Measurements from ENCODE around the gene TMEM214. TPM values are rescaled to one million over a fixed set of nuclear protein-coding genes. Genes with fewer than 3 reads are reported as not detected.
"Not testable (repeated sequence)": the region's sequence is repeated elsewhere in the genome, so short reads cannot be mapped to it uniquely, and the experiment has no call there.

TMEM214 gene
- total RNA-seq, 1 donor from 2014 or later, result 83.9 TPM

DNA sequence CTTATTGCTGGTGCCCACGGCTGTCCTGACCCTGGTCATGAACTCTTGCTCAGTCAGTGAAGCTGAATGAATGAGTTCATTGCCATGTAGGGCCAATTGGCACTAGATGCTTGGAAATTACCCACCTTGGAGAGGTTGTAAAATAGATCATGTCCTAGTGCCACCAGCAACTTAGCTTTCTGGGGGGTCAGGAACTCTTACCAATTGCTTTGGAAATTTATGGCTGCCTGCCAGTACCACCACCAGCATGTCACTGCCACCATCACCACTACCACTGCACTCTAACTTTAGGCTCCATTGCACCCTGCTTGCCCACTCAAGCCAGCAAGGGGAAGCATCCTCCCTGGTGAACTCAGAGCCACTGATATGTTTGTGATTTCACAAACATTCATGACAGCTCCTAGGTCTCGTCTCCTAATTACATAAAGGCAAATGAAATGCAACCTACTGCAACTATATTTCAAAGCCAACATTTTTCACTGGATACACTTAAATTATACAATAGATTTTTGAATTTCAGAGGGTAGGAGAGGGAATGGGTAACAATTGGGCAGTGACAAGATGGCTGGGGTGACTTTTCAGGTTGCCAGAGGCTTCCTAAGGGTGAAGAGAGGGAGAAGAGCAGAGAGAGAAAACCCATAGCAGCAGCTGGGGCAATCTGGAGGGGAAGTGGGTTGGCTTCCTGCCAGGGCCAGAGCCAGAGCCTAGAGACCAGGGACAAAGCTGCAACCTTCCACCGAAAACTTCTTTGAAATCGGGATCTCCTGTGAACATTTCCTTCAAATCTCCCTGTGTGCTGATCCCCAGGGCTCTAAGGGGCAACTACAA is 42.2 kb downstream of the TMEM214 start:
- Mint-ChIP-seq H3K27me3 (peaks cover 21% of the 10 kb centered on the region), H3K27ac (no peak overlapping the region), H3K4me1 (ENCODE audit: unreplicated experiment) (peaks cover 50% of the 10 kb centered on the region), H3K4me3 (peak overlapping the region; percentile 68), H3K36me3 (peaks cover 5% of the 10 kb centered on the region), H3K9me3 (no peaks in the 10 kb centered on the region)
- TF ChIP-seq, protein P1, sequence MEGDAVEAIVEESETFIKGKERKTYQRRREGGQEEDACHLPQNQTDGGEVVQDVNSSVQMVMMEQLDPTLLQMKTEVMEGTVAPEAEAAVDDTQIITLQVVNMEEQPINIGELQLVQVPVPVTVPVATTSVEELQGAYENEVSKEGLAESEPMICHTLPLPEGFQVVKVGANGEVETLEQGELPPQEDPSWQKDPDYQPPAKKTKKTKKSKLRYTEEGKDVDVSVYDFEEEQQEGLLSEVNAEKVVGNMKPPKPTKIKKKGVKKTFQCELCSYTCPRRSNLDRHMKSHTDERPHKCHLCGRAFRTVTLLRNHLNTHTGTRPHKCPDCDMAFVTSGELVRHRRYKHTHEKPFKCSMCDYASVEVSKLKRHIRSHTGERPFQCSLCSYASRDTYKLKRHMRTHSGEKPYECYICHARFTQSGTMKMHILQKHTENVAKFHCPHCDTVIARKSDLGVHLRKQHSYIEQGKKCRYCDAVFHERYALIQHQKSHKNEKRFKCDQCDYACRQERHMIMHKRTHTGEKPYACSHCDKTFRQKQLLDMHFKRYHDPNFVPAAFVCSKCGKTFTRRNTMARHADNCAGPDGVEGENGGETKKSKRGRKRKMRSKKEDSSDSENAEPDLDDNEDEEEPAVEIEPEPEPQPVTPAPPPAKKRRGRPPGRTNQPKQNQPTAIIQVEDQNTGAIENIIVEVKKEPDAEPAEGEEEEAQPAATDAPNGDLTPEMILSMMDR (conservative IDR thresholded peaks at IDR 0.05), result no peak
- no peak for DNase-seq (ENCODE audit: extremely low spot score, unreplicated experiment)

DNA sequence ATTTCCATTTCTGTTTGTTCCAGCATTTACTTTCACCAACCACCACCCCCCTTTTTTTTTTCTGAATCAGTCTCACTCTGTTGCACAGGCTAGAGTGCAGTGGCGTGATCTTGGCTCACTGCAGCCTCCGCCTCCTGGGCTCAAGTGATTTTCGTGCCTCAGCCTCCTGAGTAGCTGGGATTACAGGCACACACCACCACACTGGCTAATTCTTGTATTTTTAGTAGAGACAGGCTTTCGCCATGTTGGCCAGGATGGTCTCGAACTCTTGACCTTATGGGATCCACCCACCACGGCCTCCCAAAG is 42.8 kb downstream of the TMEM214 start:
- H3K9me3 Mint-ChIP-seq; H3K27ac Mint-ChIP-seq; H3K36me3 Mint-ChIP-seq; H3K4me3 Mint-ChIP-seq; DNase-seq (ENCODE audit: extremely low spot score, unreplicated experiment): not testable (repeated sequence)
- Mint-ChIP-seq H3K4me1 (ENCODE audit: unreplicated experiment) (peaks cover 52% of the 10 kb centered on the region), H3K27me3 (peaks cover 21% of the 10 kb centered on the region)

DNA sequence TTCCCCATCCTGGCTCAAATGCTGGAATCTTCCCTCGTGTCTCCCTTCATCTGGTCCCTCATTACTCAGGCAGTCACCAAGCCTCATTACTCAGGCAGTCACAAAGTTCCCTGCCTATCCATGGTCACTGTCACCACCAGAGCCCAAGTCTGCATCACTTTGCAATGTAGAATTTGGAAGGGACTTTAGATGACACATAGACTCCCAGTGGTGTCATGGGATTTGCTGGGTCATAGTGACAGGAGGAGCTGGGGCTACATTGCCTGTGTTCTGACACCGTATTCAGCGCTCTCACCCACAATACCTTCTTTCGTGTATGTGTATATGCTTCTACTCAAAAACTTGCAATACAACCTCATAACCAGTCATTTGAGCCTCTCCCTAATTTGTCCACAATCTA is 43.6 kb downstream of the TMEM214 start:
- Mint-ChIP-seq H3K36me3 (peaks cover 3% of the 10 kb centered on the region), H3K27ac (peak overlapping the region; percentile 34), H3K27me3 (peaks cover 21% of the 10 kb centered on the region), H3K9me3 (no peaks in the 10 kb centered on the region), H3K4me1 (ENCODE audit: unreplicated experiment) (peaks cover 59% of the 10 kb centered on the region), H3K4me3 (peak overlapping the region; percentile 35)
- TF ChIP-seq, protein P1 (conservative IDR thresholded peaks at IDR 0.05), result no peak
- no peak for DNase-seq (ENCODE audit: extremely low spot score, unreplicated experiment)

- TF ChIP-seq, protein P1 (conservative IDR thresholded peaks at IDR 0.05), result no peak
- Mint-ChIP-seq H3K27me3 (peaks cover 21% of the 10 kb centered on the region), H3K27ac (no peak overlapping the region), H3K36me3 (peaks cover 5% of the 10 kb centered on the region), H3K4me3 (no peak overlapping the region), H3K9me3 (no peaks in the 10 kb centered on the region), H3K4me1 (ENCODE audit: unreplicated experiment) (peaks cover 63% of the 10 kb centered on the region)
- DNase-seq (ENCODE audit: extremely low spot score, unreplicated experiment), result no peak
Observed at GRCh38 chr2:27077231-27077630, 44.5 kb downstream of the TMEM214 start.

- peaks cover 21% of the 10 kb centered on the region for H3K27me3 Mint-ChIP-seq
- peaks cover 5% of the 10 kb centered on the region for H3K36me3 Mint-ChIP-seq
- no peak for DNase-seq (ENCODE audit: extremely low spot score, unreplicated experiment)
- H3K4me3 Mint-ChIP-seq, result peak within 1 kb of the TSS; percentile 86
- TF ChIP-seq, protein P1 (conservative IDR thresholded peaks at IDR 0.05), result no peak
- no peaks in the 10 kb centered on the region for H3K9me3 Mint-ChIP-seq
- H3K4me1 Mint-ChIP-seq (ENCODE audit: unreplicated experiment), result peaks cover 56% of the 10 kb centered on the region
- H3K27ac Mint-ChIP-seq, result peak within 1 kb of the TSS; percentile 63
Observed at GRCh38 chr2:27078267-27079194, 45.8 kb downstream of the TMEM214 start, which contains the start of gene EMILIN1. Gene EMILIN1 (plus strand): TSS chr2:27078615. CDS start chr2:27079066, 451 bp downstream.
